ENCODE results near the gene SHB.
"Not testable (repeated sequence)": the region's sequence is repeated elsewhere in the genome, so short reads cannot be mapped to it uniquely, and the experiment has no call there.

SHB gene

GRCh38 chr9:37913480-37914153 lies 155.4 kb downstream of the SHB start:
- no peak for DNase-seq

- no peak for DNase-seq
Measured at GRCh38 chr9:37911271-37911681, 157.8 kb downstream of the SHB start.

DNA sequence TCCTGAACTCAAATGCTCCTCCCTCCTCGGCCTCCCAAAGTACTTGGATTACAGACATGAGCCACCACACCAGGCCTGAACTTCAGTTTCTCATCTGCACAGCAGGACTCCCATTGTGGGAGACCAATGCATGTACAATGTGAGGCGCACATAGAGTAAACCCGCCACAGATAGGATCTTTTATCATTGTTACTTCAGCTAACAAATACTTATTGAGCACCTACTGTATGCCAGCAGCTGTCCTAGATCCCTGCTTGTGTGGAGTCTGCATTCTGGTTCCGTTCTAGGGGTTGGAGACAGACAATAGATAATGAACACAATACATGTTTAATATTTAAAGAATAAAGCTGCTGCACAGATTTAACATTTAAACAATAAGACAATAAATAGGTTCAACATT lies 158.8 kb downstream of the SHB start:
- DNase-seq = no peak

GRCh38 chr9:37909836-37910235 lies 159.2 kb downstream of the SHB start:
- DNase-seq = not testable (repeated sequence)

- no peak for DNase-seq
Measured at GRCh38 chr9:37909326-37909725, 159.7 kb downstream of the SHB start.

DNA sequence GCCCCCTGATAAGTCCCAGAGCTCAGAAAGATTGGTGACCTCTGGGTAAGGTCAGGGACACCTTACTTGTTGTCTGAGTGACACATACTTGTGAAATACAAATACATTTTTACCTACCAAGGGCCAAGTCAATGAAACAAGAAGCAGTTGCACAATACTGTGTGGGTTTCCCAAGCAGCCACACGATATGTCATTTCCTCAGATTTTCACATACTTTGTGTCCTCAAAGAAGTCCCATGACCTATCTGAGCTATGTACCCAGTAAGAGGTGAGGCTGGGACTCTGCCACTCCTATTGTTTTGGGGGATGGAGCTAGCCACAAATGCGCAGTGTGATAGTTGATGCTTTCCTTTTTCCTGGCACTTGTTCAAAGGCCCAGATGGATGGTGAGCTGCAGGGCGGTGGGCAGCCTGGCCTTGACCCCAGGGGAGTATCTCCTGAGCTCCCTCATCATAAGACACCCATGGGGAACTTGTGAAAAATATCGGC lies 160.3 kb downstream of the SHB start:
- DNase-seq = no peak

GRCh38 chr9:37908283-37908682 lies 160.7 kb downstream of the SHB start:
- DNase-seq = no peak

- no peak for DNase-seq
Measured at GRCh38 chr9:37906312-37907239, 162.5 kb downstream of the SHB start.

DNA sequence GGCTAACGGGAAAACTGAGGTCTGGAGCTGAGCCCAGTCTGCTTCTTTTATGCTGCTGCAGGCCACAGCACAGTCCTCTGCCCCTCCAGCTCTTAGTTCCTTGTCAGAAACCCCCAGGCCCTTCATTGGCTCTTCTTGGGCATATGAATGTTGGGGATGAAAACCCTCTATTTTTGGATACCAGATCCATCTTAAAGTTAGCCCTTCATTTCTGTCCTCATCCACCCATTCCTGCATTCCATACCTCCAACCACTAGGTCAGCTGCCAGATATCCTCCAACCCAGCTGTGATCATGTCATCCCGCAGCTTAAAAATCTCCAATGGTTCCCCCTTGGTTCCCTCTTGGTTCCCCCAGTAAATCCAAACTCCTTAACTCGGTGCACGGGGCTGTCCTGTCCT lies 163.3 kb downstream of the SHB start:
- DNase-seq = no peak

DNA sequence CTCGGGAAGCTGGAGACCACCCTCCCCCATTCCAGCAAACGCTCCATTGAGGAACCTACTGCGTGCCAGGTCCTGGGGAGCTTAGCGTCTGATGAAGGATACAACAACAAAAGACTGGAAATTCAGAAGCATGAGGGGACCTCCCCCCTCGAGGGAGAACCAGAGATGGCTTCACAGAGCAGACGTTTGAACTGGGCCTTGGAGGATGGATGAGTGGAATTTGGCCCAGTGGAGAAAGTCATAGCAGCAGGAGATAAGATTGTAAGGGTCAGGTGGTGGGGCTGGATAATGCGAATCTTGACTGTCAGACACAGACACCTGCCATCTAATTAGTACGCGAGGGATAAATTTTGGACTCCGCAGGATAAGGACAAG lies 163.9 kb downstream of the SHB start:
- no peak for DNase-seq

DNA sequence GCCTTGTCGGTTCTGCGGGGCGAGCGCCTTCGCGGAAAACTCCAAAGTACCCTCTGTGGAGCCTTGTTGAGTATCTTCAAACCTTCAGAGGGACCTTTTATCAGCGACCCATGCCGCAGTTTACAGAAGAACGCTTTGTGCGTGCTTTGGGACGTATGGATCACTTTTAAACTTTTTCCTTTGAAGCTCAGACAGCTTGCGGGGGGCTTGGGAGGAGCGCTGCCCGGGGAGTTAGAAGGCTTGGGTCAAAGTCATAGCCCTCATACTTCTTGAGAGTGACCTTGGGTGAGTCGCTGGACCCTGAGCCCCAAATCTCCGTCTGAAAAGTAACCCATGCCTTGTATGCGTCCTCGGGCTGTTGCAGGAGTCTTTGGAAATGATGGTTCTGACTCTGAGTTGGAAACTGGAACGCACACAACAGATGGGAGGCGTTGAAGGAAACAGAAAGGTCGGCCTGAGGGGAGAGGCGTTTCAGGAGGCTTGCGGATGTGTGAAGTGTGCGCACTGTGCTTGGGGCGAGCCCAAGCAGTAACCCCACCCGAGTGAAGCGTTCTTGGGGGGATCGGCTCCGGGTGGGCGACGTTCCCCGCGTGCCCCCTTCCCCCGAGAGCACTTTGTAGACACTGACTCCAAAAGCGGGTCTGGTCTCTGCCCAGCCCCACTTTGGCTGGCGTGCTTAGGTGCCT lies 164.4 kb downstream of the SHB start:
- DNase-seq = no peak

GRCh38 chr9:37903647-37904444 lies 165.2 kb downstream of the SHB start, which contains the start of gene SLC25A51:
TSS of gene SLC25A51 (minus strand) at chr9:37904127. CDS start at chr9:37888550, 15,577 bp downstream.
- DNase-seq = peak; percentile 86

GRCh38 chr9:37902796-37903646 lies 166.0 kb downstream of the SHB start:
- no peak for DNase-seq

DNA sequence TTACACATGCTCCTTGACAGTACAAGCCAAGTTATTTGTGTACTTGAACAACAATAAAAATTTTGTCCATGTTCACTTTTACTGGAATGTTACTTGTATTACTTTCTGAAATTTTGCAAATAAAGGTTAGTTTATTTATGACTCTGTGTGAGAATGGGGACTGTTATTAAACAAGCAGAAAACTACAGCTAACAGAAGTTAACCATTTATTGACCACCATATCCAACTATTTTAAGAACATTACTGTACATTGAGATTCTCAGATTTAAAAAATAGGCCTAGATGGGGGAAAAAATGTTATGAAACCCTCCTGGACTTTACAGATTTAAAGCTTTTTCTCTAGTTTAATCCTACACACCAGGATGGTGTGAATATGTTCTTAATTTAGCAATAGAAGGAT lies 166.9 kb downstream of the SHB start:
- no peak for DNase-seq

- no peak for DNase-seq
Measured at GRCh38 chr9:37899041-37899440, 170.0 kb downstream of the SHB start.

- no peak for DNase-seq
Measured at GRCh38 chr9:37897665-37898064, 171.4 kb downstream of the SHB start.

DNA sequence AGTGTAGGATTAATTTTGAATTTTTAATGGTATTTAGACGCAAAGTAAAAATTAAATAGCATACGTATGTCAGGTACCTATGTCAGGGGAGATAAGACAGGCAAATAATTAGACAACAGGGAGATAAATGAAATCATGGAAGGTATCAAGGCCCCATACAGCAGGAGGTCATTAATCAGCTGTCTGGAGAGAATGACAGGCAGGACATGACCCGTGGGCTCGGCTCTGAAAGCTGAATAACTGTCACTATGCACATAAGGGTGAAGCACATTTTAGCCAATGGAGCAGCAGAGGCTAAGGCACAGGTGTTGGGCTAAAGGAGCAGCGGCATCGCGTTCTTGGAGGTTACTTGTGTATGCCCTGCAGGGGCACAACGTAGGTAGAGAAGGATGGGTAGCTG lies 177.0 kb downstream of the SHB start:
- no peak for DNase-seq

DNA sequence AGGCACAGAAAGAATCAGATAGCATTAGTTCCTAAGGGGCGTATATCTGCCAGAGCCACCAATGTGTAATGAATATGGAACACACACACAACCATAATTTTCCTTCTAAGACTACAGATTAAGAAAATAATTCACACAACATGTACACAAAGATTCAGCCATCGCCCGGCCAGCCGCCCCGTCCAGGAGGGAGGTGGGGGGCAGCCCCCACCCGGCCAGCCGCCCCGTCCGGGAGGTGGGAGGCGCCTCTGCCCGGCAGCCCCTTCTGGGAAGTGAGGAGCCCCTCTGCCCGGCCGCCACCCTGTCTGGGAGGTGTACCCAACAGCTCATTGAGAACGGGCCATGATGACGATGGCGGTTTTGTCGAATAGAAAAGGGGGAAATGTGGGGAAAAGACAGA lies 178.0 kb downstream of the SHB start:
- DNase-seq = not testable (repeated sequence)

DNA sequence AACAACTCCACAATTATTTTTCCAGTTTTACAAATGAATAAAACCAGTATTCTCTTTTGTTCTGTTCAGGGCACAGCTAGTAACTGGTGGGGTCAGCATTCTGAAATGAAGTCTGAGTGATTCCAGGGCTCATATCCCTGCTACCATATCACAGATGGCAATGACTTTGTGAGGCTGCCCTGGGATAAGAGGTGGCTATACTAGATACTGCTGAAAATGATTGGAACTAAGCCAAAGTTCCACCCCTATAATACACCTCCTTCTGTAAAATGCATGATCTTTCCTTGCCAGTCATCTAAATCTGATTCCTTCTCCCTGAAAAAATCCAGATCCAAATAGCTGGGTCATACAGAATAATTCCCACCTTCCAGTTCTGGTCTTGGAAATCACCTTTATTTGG lies 179.5 kb downstream of the SHB start:
- DNase-seq = no peak

GRCh38 chr9:37887977-37888583 lies 180.9 kb downstream of the SHB start:
- DNase-seq = not testable (repeated sequence)

- no peak for DNase-seq
Measured at GRCh38 chr9:37880916-37881479, 188.0 kb downstream of the SHB start.
